Measurements from ENCODE around the gene PILRA. TPM values are rescaled to one million over a fixed set of nuclear protein-coding genes. Genes with fewer than 3 reads are reported as not detected.
"Not testable (repeated sequence)": the region's sequence is repeated elsewhere in the genome, so short reads cannot be mapped to it uniquely, and the experiment has no call there.

The PILRA gene
- total and polyA plus RNA-seq, 2 of the 13 experiments (the other 11 are each of a cell fraction or from before 2014, with no cell fraction given), result 0.13 to 1.3 TPM

GRCh38 chr7:100363797-100364196, 9.5 kb upstream of the PILRA start:
- intact Hi-C loops (cut with micrococcal nuclease; ENCODE audit: unreplicated experiment); H3K4me3 ChIP-seq (replicated peaks in 1 of 3; ENCODE audit: insufficient read depth in 1 of 3, low read depth in 2 of 3, low read length in 3 of 3); H2AFZ ChIP-seq (ENCODE audit: low read length); CTCF ChIA-PET (ENCODE audit: low intra/inter-chr PET ratio, low total read pairs); H3K4me1 ChIP-seq (ENCODE audit: insufficient read depth, low read length); H4K20me1 ChIP-seq (ENCODE audit: insufficient read depth, low read length); FAIRE-seq; POLR2A ChIA-PET; in situ Hi-C loops (cut with HindIII; ENCODE audit: extremely low pct_ligation_motif_present, low pct_unique_long_range_greater_than_20kb); H3K9ac ChIP-seq (ENCODE audit: insufficient read depth, low read depth, low read length); H3K27ac ChIP-seq (ENCODE audit: extremely low read length, insufficient read depth, low read length); BruUV-seq (replicated peaks); ATAC-seq; DNase-seq (ENCODE audit: low spot score); H3K9me3 ChIP-seq (ENCODE audit: low read length); H3K27me3 ChIP-seq (ENCODE audit: control insufficient read depth in 1 of 2, insufficient read depth in 2 of 2, low read length in 2 of 2); H3K79me2 ChIP-seq (ENCODE audit: insufficient read depth, low read length); H3K4me2 ChIP-seq (ENCODE audit: low read depth, low read length): not testable (repeated sequence)
- H3K36me3 ChIP-seq (replicated peaks in 1 of 2; ENCODE audit: control insufficient read depth in 1 of 2, insufficient read depth in 2 of 2, low read length in 2 of 2), result peaks cover 16 to 35% of the 10 kb centered on the region in 2 experiments
- WGBS (ENCODE audit: low lambda C conversion rate), result 97% methylated on average over 7 of the region's 7 CpGs

GRCh38 chr7:100364480-100364879, 8.8 kb upstream of the PILRA start:
- no peak overlapping the region for H3K9ac ChIP-seq (ENCODE audit: insufficient read depth, low read depth, low read length)
- H3K27me3 ChIP-seq (ENCODE audit: control insufficient read depth in 1 of 2, insufficient read depth in 2 of 2, low read length in 2 of 2), result no peaks in the 10 kb centered on the region
- WGBS (ENCODE audit: low lambda C conversion rate), result 94% methylated on average over 6 of the region's 6 CpGs
- no peak overlapping the region for H3K4me3 ChIP-seq (replicated peaks in 1 of 3; ENCODE audit: insufficient read depth in 1 of 3, low read depth in 2 of 3, low read length in 3 of 3)
- no peak overlapping the region for H2AFZ ChIP-seq (ENCODE audit: low read length)
- no peak for TF ChIP-seq ZNF75D (CRISPR knock-in tag; IDR thresholded peaks at IDR 0.05; ENCODE audit: borderline replicate concordance)
- TF ChIP-seq HMG20B (CRISPR knock-in tag; conservative IDR thresholded peaks at IDR 0.05), result no peak
- no peak for TF ChIP-seq ZNF280D (CRISPR knock-in tag; IDR thresholded peaks at IDR 0.05)
- TF ChIP-seq KDM2A (CRISPR knock-in tag; IDR thresholded peaks at IDR 0.05; ENCODE audit: borderline replicate concordance, low read depth), result no peak
- no peak for TF ChIP-seq ZBTB43 (CRISPR knock-in tag; conservative IDR thresholded peaks at IDR 0.05)
- no peak for TF ChIP-seq IKZF4 (CRISPR knock-in tag; IDR thresholded peaks at IDR 0.05; ENCODE audit: borderline replicate concordance, low read depth, not compliant biosample characterization)
- peaks cover 9 to 28% of the 10 kb centered on the region in 2 experiments for H3K36me3 ChIP-seq (replicated peaks in 1 of 2; ENCODE audit: control insufficient read depth in 1 of 2, insufficient read depth in 2 of 2, low read length in 2 of 2)
- H3K9me3 ChIP-seq (ENCODE audit: low read length), result no peaks in the 10 kb centered on the region
- no peaks in the 10 kb centered on the region for H3K4me1 ChIP-seq (ENCODE audit: insufficient read depth, low read length)
- no peaks in the 10 kb centered on the region for H3K79me2 ChIP-seq (ENCODE audit: insufficient read depth, low read length)
- H3K27ac ChIP-seq (ENCODE audit: extremely low read length, insufficient read depth, low read length), result no peak overlapping the region
- in situ Hi-C loops (cut with HindIII; ENCODE audit: extremely low pct_ligation_motif_present, low pct_unique_long_range_greater_than_20kb) (no loop called here), intact Hi-C loops (cut with micrococcal nuclease; ENCODE audit: unreplicated experiment) (no loop called here)
- no TSS peak for BruUV-seq (replicated peaks)
- FAIRE-seq (no peak), ATAC-seq (no peak), DNase-seq (ENCODE audit: low spot score) (no peak)
- ChIA-PET CTCF (ENCODE audit: low intra/inter-chr PET ratio, low total read pairs) (no interaction called here), POLR2A (no interaction called here)
- no peaks in the 10 kb centered on the region for H4K20me1 ChIP-seq (ENCODE audit: insufficient read depth, low read length)
- no peak overlapping the region for H3K4me2 ChIP-seq (ENCODE audit: low read depth, low read length)

GRCh38 chr7:100365998-100366367, 7.3 kb upstream of the PILRA start:
- H3K27me3 ChIP-seq (ENCODE audit: control insufficient read depth in 1 of 2, insufficient read depth in 2 of 2, low read length in 2 of 2); intact Hi-C loops (cut with micrococcal nuclease; ENCODE audit: unreplicated experiment); H3K4me2 ChIP-seq (ENCODE audit: low read depth, low read length); H3K79me2 ChIP-seq (ENCODE audit: insufficient read depth, low read length); H3K27ac ChIP-seq (ENCODE audit: extremely low read length, insufficient read depth, low read length); FAIRE-seq; H3K4me3 ChIP-seq (replicated peaks in 1 of 3; ENCODE audit: insufficient read depth in 1 of 3, low read depth in 2 of 3, low read length in 3 of 3); BruUV-seq (replicated peaks); ATAC-seq; CTCF ChIA-PET (ENCODE audit: low intra/inter-chr PET ratio, low total read pairs); in situ Hi-C loops (cut with HindIII; ENCODE audit: extremely low pct_ligation_motif_present, low pct_unique_long_range_greater_than_20kb); H4K20me1 ChIP-seq (ENCODE audit: insufficient read depth, low read length); DNase-seq (ENCODE audit: low spot score); H3K4me1 ChIP-seq (ENCODE audit: insufficient read depth, low read length); H3K9me3 ChIP-seq (ENCODE audit: low read length); H2AFZ ChIP-seq (ENCODE audit: low read length); H3K9ac ChIP-seq (ENCODE audit: insufficient read depth, low read depth, low read length): not testable (repeated sequence)
- WGBS (ENCODE audit: low lambda C conversion rate), result 97% methylated on average over 7 of the region's 7 CpGs
- POLR2A ChIA-PET, result interaction anchor here (0.7 to 1.3 kb wide), 2 partner anchors 16 to 124 kb away, joined by 3 to 4 read pairs; no protein-coding TSS in a partner anchor
- peaks cover 4 to 17% of the 10 kb centered on the region in 2 experiments for H3K36me3 ChIP-seq (replicated peaks in 1 of 2; ENCODE audit: control insufficient read depth in 1 of 2, insufficient read depth in 2 of 2, low read length in 2 of 2)

Data from HepG2 (cell line).